Suprapubic skin (tissue), 4 donors: ENCODE data around the gene TLR6. TPM values are rescaled to one million over a fixed set of nuclear protein-coding genes. Genes with fewer than 3 reads are reported as not detected.
A peak's percentile ranks its signal among the peaks of the same experiment; 100 is the strongest.

Experiments used
- DNase-seq, 2 donors: peaks; one replicate each; pipeline ENCODE4 v3.0.0-alpha.2; 2019; ENCODE audit warnings: low spot score in 2 of 2
- H3K27ac ChIP-seq: fragments of 200-600 bp; sonication (generic); one replicate; pipeline ENCODE4 v1.5.1; 2019
- H3K27me3 ChIP-seq: fragments of 200-600 bp; sonication (generic); one replicate; pipeline ENCODE4 v1.5.1; 2019
- H3K36me3 ChIP-seq: fragments of 200-600 bp; sonication (generic); one replicate; pipeline ENCODE4 v1.5.1; 2019
- H3K4me1 ChIP-seq: fragments of 200-600 bp; sonication (generic); one replicate; pipeline ENCODE4 v1.5.1; 2019
- H3K4me3 ChIP-seq: fragments of 200-600 bp; sonication (generic); one replicate; pipeline ENCODE4 v1.5.1; 2019; ENCODE audit warnings: mild to moderate bottlenecking
- H3K9me3 ChIP-seq: fragments of 200-600 bp; sonication (generic); one replicate; pipeline ENCODE4 v1.5.1; 2019
- CTCF ChIP-seq, 2 donors: fragments of 200-600 bp in 1 of 2; fragments of 450-650 bp in 1 of 2; sonication (generic) in 1 of 2; IDR thresholded peaks; one replicate each; pipeline ENCODE4 v1.5.1; 2016 to 2019; ENCODE audit warnings: antibody characterized with exemption in 2 of 2, mild to moderate bottlenecking in 1 of 2, moderate library complexity in 1 of 2
- EP300 ChIP-seq: sonication (generic); formaldehyde crosslinking; IDR thresholded peaks from one replicate; pipeline ENCODE4 v1.6.1; 2017; ENCODE audit warnings: antibody characterized with exemption
- POLR2A ChIP-seq, 2 donors: fragments of 450-650 bp; IDR thresholded peaks; one replicate each; pipeline ENCODE4 v1.6.1; 2017; ENCODE audit warnings: antibody characterized with exemption in 2 of 2, mild to moderate bottlenecking in 2 of 2, moderate library complexity in 2 of 2
- POLR2AphosphoS5 ChIP-seq, 3 donors: sonication (generic); formaldehyde crosslinking; IDR thresholded peaks; one replicate each; pipeline ENCODE4 v1.6.1; 2017; ENCODE audit warnings: antibody characterized with exemption in 3 of 3
- WGBS: methylation state at CpG from one replicate; pipeline ENCODE4 v1.1.5; 2018; 5-methylcytosine and 5-hydroxymethylcytosine counted together
- total RNA-seq, 4 donors: library from RNA; depleted of rRNA; stranded (reverse); fragments of >200 nt; gene quantifications; one replicate each; pipeline ENCODE4 v1.1.0, GENCODE V29; 2016

The TLR6 gene
- total RNA-seq, 4 donors from 2014 or later, result 2.1 to 6.4 (median 2.5) TPM

GRCh38 chr4:38857354-38858096, 908 bp upstream of the TLR6 start:
- WGBS, result 14% methylated on average over 3 of the region's 3 CpGs
- peak in 1 of 2 donors; percentile 76 for DNase-seq

GRCh38 chr4:38856046-38856445, 571 bp downstream of the TLR6 start:
- DNase-seq, result no peak
- Histone ChIP-seq H3K9me3 (no peaks in the 10 kb centered on the region), H3K36me3 (no peaks in the 10 kb centered on the region), H3K27me3 (no peaks in the 10 kb centered on the region), H3K4me3 (peak overlapping the region; percentile 31), H3K27ac (peak overlapping the region; percentile 80), H3K4me1 (peaks cover 17% of the 10 kb centered on the region)
- WGBS, result 33% methylated on average over 4 of the region's 4 CpGs
- TF ChIP-seq POLR2AphosphoS5 (IDR thresholded peaks at IDR 0.05) (no peak), CTCF (IDR thresholded peaks at IDR 0.05) (no peak), EP300 (no peak), POLR2A (IDR thresholded peaks at IDR 0.05) (no peak)

More at GRCh38 chr4:38857354-38858096, 908 bp upstream of the TLR6 start:
- H3K27ac ChIP-seq, result peak overlapping the region; percentile 80
- H3K27me3 ChIP-seq, result no peaks in the 10 kb centered on the region
- H3K9me3 ChIP-seq, result no peaks in the 10 kb centered on the region
- TF ChIP-seq POLR2A (IDR thresholded peaks at IDR 0.05) (no peak), POLR2AphosphoS5 (IDR thresholded peaks at IDR 0.05) (peak in 2 of 3 donors; percentile 14 to 63), CTCF (IDR thresholded peaks at IDR 0.05) (no peak), EP300 (no peak)
- H3K36me3 ChIP-seq, result no peaks in the 10 kb centered on the region
- no peak overlapping the region for H3K4me3 ChIP-seq
- H3K4me1 ChIP-seq, result peaks cover 17% of the 10 kb centered on the region

GRCh38 chr4:38855466-38855865, 1.2 kb downstream of the TLR6 start:
- Histone ChIP-seq H3K36me3 (no peaks in the 10 kb centered on the region), H3K4me1 (peaks cover 17% of the 10 kb centered on the region), H3K9me3 (no peaks in the 10 kb centered on the region), H3K27me3 (no peaks in the 10 kb centered on the region), H3K27ac (peak overlapping the region; percentile 80), H3K4me3 (peak overlapping the region; percentile 31)
- DNase-seq, result no peak
- TF ChIP-seq EP300 (no peak), CTCF (IDR thresholded peaks at IDR 0.05) (no peak), POLR2AphosphoS5 (IDR thresholded peaks at IDR 0.05) (no peak), POLR2A (IDR thresholded peaks at IDR 0.05) (no peak)
- 81% methylated on average over 5 of the region's 5 CpGs for WGBS

- TF ChIP-seq CTCF (IDR thresholded peaks at IDR 0.05), result no peak
- TF ChIP-seq POLR2A (IDR thresholded peaks at IDR 0.05), result no peak
- no peak for TF ChIP-seq EP300
- no peak for TF ChIP-seq POLR2AphosphoS5 (IDR thresholded peaks at IDR 0.05)
- H3K4me3 ChIP-seq, result no peak overlapping the region
- WGBS, result 98% methylated on average over 3 of the region's 3 CpGs
- no peak overlapping the region for H3K27ac ChIP-seq
- no peaks in the 10 kb centered on the region for H3K27me3 ChIP-seq
- H3K36me3 ChIP-seq, result no peaks in the 10 kb centered on the region
- DNase-seq, result no peak
- H3K4me1 ChIP-seq, result no peaks in the 10 kb centered on the region
- H3K9me3 ChIP-seq, result no peaks in the 10 kb centered on the region
These were observed 10.6 kb downstream of the TLR6 start for GRCh38 chr4:38846015-38846414.

- WGBS, result 86% methylated on average over 4 of the region's 4 CpGs
- TF ChIP-seq POLR2A (IDR thresholded peaks at IDR 0.05), result no peak
- no peak for TF ChIP-seq CTCF (IDR thresholded peaks at IDR 0.05)
- TF ChIP-seq POLR2AphosphoS5 (IDR thresholded peaks at IDR 0.05), result no peak
- no peak for TF ChIP-seq EP300
- Histone ChIP-seq H3K36me3 (no peaks in the 10 kb centered on the region), H3K9me3 (no peaks in the 10 kb centered on the region), H3K4me1 (no peaks in the 10 kb centered on the region), H3K27ac (no peak overlapping the region), H3K27me3 (no peaks in the 10 kb centered on the region), H3K4me3 (no peak overlapping the region)
- no peak for DNase-seq
These were observed 13.6 kb downstream of the TLR6 start for GRCh38 chr4:38842994-38843393.
